Endothelial cell of umbilical vein (primary cell): ENCODE measurements around the gene MANBA.

Experiments used
- EZH2 ChIP-seq: IDR thresholded peaks from 2 replicates; pipeline ENCODE4 v1.6.1; 2012; ENCODE audit warnings: borderline replicate concordance, low read depth, mild to moderate bottlenecking, moderate library complexity, low read length, inconsistent platforms; ENCODE audit not compliant: severe bottlenecking
- POLR2A ChIP-seq: IDR thresholded peaks from 2 replicates; pipeline ENCODE4 v1.6.1; 2012; ENCODE audit warnings: low read depth, mild to moderate bottlenecking, control low read depth, low read length
- POLR2AphosphoS5 ChIP-seq: IDR thresholded peaks from 2 replicates; pipeline ENCODE4 v1.6.1; 2012; ENCODE audit warnings: low read depth, mild to moderate bottlenecking, control low read depth, low read length, moderate library complexity; ENCODE audit not compliant: insufficient read depth
- TF ChIP-seq, protein P1 (sequence below), 2 donors: IDR thresholded peaks; 1 replicate in 1 of 2; 2 replicates in 1 of 2; pipeline ENCODE4 v1.5.1; 2011; ENCODE audit warnings: low read length in 2 of 2, mild to moderate bottlenecking in 2 of 2, moderate library complexity in 2 of 2, control low read depth in 1 of 2, inconsistent platforms in 1 of 2, low read depth in 1 of 2; ENCODE audit not compliant: insufficient read depth in 1 of 2; ENCODE audit errors: extremely low read depth in 1 of 2

DNA sequence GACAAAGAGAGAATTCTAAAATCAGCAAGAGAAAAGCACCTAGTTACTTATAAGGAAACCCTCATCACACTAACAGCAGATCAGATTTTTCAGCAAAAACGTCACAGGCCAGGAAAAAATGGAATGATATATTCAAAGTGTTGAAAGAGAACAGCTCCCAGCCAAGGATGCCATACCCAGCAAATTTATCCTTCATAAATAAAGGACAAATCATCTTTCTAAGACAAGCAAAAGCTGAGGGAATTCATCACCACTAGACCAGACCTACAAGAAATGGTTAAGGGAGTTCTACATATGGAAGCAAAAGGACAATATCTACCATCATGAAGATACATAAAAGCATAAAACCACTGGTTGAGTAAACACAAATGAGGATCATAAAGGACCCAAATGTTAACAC is 53.6 kb downstream of the MANBA start:
- TF ChIP-seq, protein P1, sequence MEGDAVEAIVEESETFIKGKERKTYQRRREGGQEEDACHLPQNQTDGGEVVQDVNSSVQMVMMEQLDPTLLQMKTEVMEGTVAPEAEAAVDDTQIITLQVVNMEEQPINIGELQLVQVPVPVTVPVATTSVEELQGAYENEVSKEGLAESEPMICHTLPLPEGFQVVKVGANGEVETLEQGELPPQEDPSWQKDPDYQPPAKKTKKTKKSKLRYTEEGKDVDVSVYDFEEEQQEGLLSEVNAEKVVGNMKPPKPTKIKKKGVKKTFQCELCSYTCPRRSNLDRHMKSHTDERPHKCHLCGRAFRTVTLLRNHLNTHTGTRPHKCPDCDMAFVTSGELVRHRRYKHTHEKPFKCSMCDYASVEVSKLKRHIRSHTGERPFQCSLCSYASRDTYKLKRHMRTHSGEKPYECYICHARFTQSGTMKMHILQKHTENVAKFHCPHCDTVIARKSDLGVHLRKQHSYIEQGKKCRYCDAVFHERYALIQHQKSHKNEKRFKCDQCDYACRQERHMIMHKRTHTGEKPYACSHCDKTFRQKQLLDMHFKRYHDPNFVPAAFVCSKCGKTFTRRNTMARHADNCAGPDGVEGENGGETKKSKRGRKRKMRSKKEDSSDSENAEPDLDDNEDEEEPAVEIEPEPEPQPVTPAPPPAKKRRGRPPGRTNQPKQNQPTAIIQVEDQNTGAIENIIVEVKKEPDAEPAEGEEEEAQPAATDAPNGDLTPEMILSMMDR (IDR thresholded peaks at IDR 0.05; ENCODE audit: extremely low read depth in 1 of 2, insufficient read depth in 1 of 2, low read depth in 1 of 2, low read length in 2 of 2): no peak
- TF ChIP-seq POLR2AphosphoS5 (no peak), POLR2A (no peak), EZH2 (no peak)
